Activated CD4-positive, alpha-beta T cell treated with anti-CD3 and anti-CD28 coated beads, Interleukin-2, amount 50 U/mL, for 48 hours (primary cell): ENCODE results near the gene RARB.

Source experiments
- DNase-seq, 2 experiments: peaks; one replicate each; pipeline ENCODE4 v3.0.0-alpha.2; 2020

Gene RARB

GRCh38 chr3:25423780-25424588 is 4.1 kb upstream of the RARB start:
- DNase-seq, result no peak

- DNase-seq, result no peak
These were observed 3.4 kb upstream of the RARB start for GRCh38 chr3:25424614-25425013.

- no peak for DNase-seq
These were observed 1.7 kb upstream of the RARB start for GRCh38 chr3:25426408-25426807.

GRCh38 chr3:25427155-25427554 is 908 bp upstream of the RARB start:
- no peak for DNase-seq

GRCh38 chr3:25427563-25427941 is 511 bp upstream of the RARB start:
- no peak for DNase-seq

- DNase-seq, result no peak
These were observed 799 bp downstream of the RARB start for GRCh38 chr3:25428789-25429335.

GRCh38 chr3:25429361-25430286 is 1.6 kb downstream of the RARB start:
- no peak for DNase-seq

GRCh38 chr3:25430287-25430934 is 2.3 kb downstream of the RARB start:
- DNase-seq, result no peak

GRCh38 chr3:25430935-25431770 is 3.1 kb downstream of the RARB start:
- DNase-seq, result no peak

- DNase-seq, result no peak
These were observed 4.2 kb downstream of the RARB start for GRCh38 chr3:25432176-25432720.

- DNase-seq, result no peak
These were observed 5.0 kb downstream of the RARB start for GRCh38 chr3:25433106-25433505.

GRCh38 chr3:25433868-25434267 is 5.8 kb downstream of the RARB start:
- DNase-seq, result no peak

- DNase-seq, result no peak
These were observed 9.9 kb downstream of the RARB start for GRCh38 chr3:25437953-25438352.

GRCh38 chr3:25438791-25439555 is 10.9 kb downstream of the RARB start:
- no peak for DNase-seq

- DNase-seq, result peak; percentile 27 to 36
These were observed 13.3 kb downstream of the RARB start for GRCh38 chr3:25441234-25441856.

GRCh38 chr3:25442486-25442885 is 14.4 kb downstream of the RARB start:
- no peak for DNase-seq

GRCh38 chr3:25444273-25444672 is 16.2 kb downstream of the RARB start:
- no peak for DNase-seq

- no peak for DNase-seq
These were observed 17.7 kb downstream of the RARB start for GRCh38 chr3:25445731-25446130.

- no peak for DNase-seq
These were observed 19.2 kb downstream of the RARB start for GRCh38 chr3:25447285-25447684.

GRCh38 chr3:25447925-25448324 is 19.9 kb downstream of the RARB start:
- DNase-seq, result no peak
